ENCODE data around the gene PVRIG. TPM values are rescaled to one million over a fixed set of nuclear protein-coding genes. Genes with fewer than 3 reads are reported as not detected.
"Not testable (repeated sequence)": the region's sequence is repeated elsewhere in the genome, so short reads cannot be mapped to it uniquely, and the experiment has no call there.

Gene PVRIG
- total RNA-seq (10 to 100 TPM; 30.1 to 30.5 TPM), total RNA-seq (0 to 0.38 reads per million in 2 donors)

GRCh38 chr7:100219801-100220585, at the start of gene PVRIG:
TSS of gene PVRIG (plus strand) at chr7:100219949. CDS start at chr7:100219971, 22 bp downstream.
- Mint-ChIP-seq H3K27ac (peak within 1 kb of the TSS; percentile 96), H3K4me3 (peak within 1 kb of the TSS; percentile 96), H3K4me1 (peaks cover 40% of the 10 kb centered on the region)
- H3K36me3 Mint-ChIP-seq (ENCODE audit: low read depth); DNase-seq; H3K9me3 ChIP-seq (ENCODE audit: control insufficient read depth, low read length, poor library complexity, severe bottlenecking); H3K27me3 Mint-ChIP-seq: not testable (repeated sequence)
- peak; percentile 31 for ATAC-seq

- DNase-seq: no peak
- Mint-ChIP-seq H3K27ac (peak overlapping the region; percentile 61), H3K4me3 (peak overlapping the region; percentile 91), H3K27me3 (peaks cover 10% of the 10 kb centered on the region), H3K4me1 (peaks cover 52% of the 10 kb centered on the region), H3K36me3 (ENCODE audit: low read depth) (peaks cover 5% of the 10 kb centered on the region)
- ATAC-seq: no peak
- no peaks in the 10 kb centered on the region for H3K9me3 ChIP-seq (ENCODE audit: control insufficient read depth, low read length, poor library complexity, severe bottlenecking)
These were observed 49.5 kb upstream of the PVRIG start for GRCh38 chr7:100170101-100170897.

- peak overlapping the region; percentile 61 for H3K27ac Mint-ChIP-seq
- DNase-seq: peak in 2 of 3 donors; percentile 47 to 48
- no peaks in the 10 kb centered on the region for H3K9me3 ChIP-seq (ENCODE audit: control insufficient read depth, low read length, poor library complexity, severe bottlenecking)
- H3K27me3 Mint-ChIP-seq: peaks cover 10% of the 10 kb centered on the region
- peaks cover 5% of the 10 kb centered on the region for H3K36me3 Mint-ChIP-seq (ENCODE audit: low read depth)
- peak overlapping the region; percentile 91 for H3K4me3 Mint-ChIP-seq
- peak; percentile 35 for ATAC-seq
- H3K4me1 Mint-ChIP-seq: peaks cover 53% of the 10 kb centered on the region
These were observed 48.6 kb upstream of the PVRIG start for GRCh38 chr7:100171087-100171681.

GRCh38 chr7:100171840-100172239, 47.9 kb upstream of the PVRIG start:
- no peaks in the 10 kb centered on the region for H3K9me3 ChIP-seq (ENCODE audit: control insufficient read depth, low read length, poor library complexity, severe bottlenecking)
- no peak overlapping the region for H3K27ac Mint-ChIP-seq
- H3K36me3 Mint-ChIP-seq (ENCODE audit: low read depth): peaks cover 5% of the 10 kb centered on the region
- DNase-seq: no peak
- H3K4me3 Mint-ChIP-seq: peak overlapping the region; percentile 90
- peaks cover 5% of the 10 kb centered on the region for H3K27me3 Mint-ChIP-seq
- ATAC-seq: peak; percentile 29
- peaks cover 52% of the 10 kb centered on the region for H3K4me1 Mint-ChIP-seq

GRCh38 chr7:100173806-100174495, 45.8 kb upstream of the PVRIG start:
- Mint-ChIP-seq H3K36me3 (ENCODE audit: low read depth) (peaks cover 5% of the 10 kb centered on the region), H3K4me3 (no peak overlapping the region), H3K27me3 (peaks cover 5% of the 10 kb centered on the region), H3K4me1 (peaks cover 35% of the 10 kb centered on the region), H3K27ac (no peak overlapping the region)
- DNase-seq: no peak
- H3K9me3 ChIP-seq (ENCODE audit: control insufficient read depth, low read length, poor library complexity, severe bottlenecking): no peaks in the 10 kb centered on the region
- no peak for ATAC-seq

- Mint-ChIP-seq H3K27ac (no peak overlapping the region), H3K4me1 (peaks cover 34% of the 10 kb centered on the region), H3K36me3 (ENCODE audit: low read depth) (peaks cover 5% of the 10 kb centered on the region), H3K27me3 (peaks cover 5% of the 10 kb centered on the region), H3K4me3 (no peak overlapping the region)
- no peaks in the 10 kb centered on the region for H3K9me3 ChIP-seq (ENCODE audit: control insufficient read depth, low read length, poor library complexity, severe bottlenecking)
- ATAC-seq (no peak), DNase-seq (no peak)
These were observed 45.2 kb upstream of the PVRIG start for GRCh38 chr7:100174582-100174981.

- H3K4me1 Mint-ChIP-seq: peaks cover 31% of the 10 kb centered on the region
- H3K9me3 ChIP-seq (ENCODE audit: control insufficient read depth, low read length, poor library complexity, severe bottlenecking): no peaks in the 10 kb centered on the region
- no peak overlapping the region for H3K4me3 Mint-ChIP-seq
- DNase-seq (no peak), ATAC-seq (no peak)
- peaks cover 4% of the 10 kb centered on the region for H3K36me3 Mint-ChIP-seq (ENCODE audit: low read depth)
- H3K27me3 Mint-ChIP-seq: peaks cover 5% of the 10 kb centered on the region
- H3K27ac Mint-ChIP-seq: no peak overlapping the region
These were observed 44.3 kb upstream of the PVRIG start for GRCh38 chr7:100175296-100175935.

- no peak for ATAC-seq
- Mint-ChIP-seq H3K36me3 (ENCODE audit: low read depth) (no peaks in the 10 kb centered on the region), H3K4me1 (peaks cover 32% of the 10 kb centered on the region), H3K27me3 (no peaks in the 10 kb centered on the region), H3K27ac (peak overlapping the region; percentile 4), H3K4me3 (peak overlapping the region; percentile 79)
- DNase-seq: no peak
- H3K9me3 ChIP-seq (ENCODE audit: control insufficient read depth, low read length, poor library complexity, severe bottlenecking): no peaks in the 10 kb centered on the region
These were observed 43.4 kb upstream of the PVRIG start for GRCh38 chr7:100176096-100177044.

- H3K36me3 Mint-ChIP-seq (ENCODE audit: low read depth): no peaks in the 10 kb centered on the region
- peaks cover 4% of the 10 kb centered on the region for H3K27me3 Mint-ChIP-seq
- DNase-seq (peak; percentile 93 to 97 (median 96)), ATAC-seq (peak; percentile 92)
- H3K9me3 ChIP-seq (ENCODE audit: control insufficient read depth, low read length, poor library complexity, severe bottlenecking): no peaks in the 10 kb centered on the region
- peaks cover 33% of the 10 kb centered on the region for H3K4me1 Mint-ChIP-seq
- peak within 1 kb of the TSS; percentile 79 for H3K4me3 Mint-ChIP-seq
- peak within 1 kb of the TSS; percentile 4 for H3K27ac Mint-ChIP-seq
These were observed 42.4 kb upstream of the PVRIG start, which contains the start of the genes GPC2 and STAG3 for GRCh38 chr7:100177045-100178001. TSS of gene GPC2 (minus strand) at chr7:100177381. CDS start at chr7:100177199, 182 bp downstream. TSS of gene STAG3 (plus strand) at chr7:100177918. CDS start at chr7:100180557, 2,639 bp downstream.

GRCh38 chr7:100180084-100180483, 39.7 kb upstream of the PVRIG start:
- Mint-ChIP-seq H3K4me1 (peaks cover 28% of the 10 kb centered on the region), H3K27ac (peak overlapping the region; percentile 1)
- ATAC-seq; H3K36me3 Mint-ChIP-seq (ENCODE audit: low read depth); H3K9me3 ChIP-seq (ENCODE audit: control insufficient read depth, low read length, poor library complexity, severe bottlenecking); H3K27me3 Mint-ChIP-seq; H3K4me3 Mint-ChIP-seq; DNase-seq: not testable (repeated sequence)

- not testable (repeated sequence) for H3K9me3 ChIP-seq (ENCODE audit: control insufficient read depth, low read length, poor library complexity, severe bottlenecking); H3K27me3 Mint-ChIP-seq; ATAC-seq; H3K27ac Mint-ChIP-seq; DNase-seq; H3K4me3 Mint-ChIP-seq; H3K36me3 Mint-ChIP-seq (ENCODE audit: low read depth)
- H3K4me1 Mint-ChIP-seq: peaks cover 12% of the 10 kb centered on the region
These were observed 37.1 kb upstream of the PVRIG start for GRCh38 chr7:100182616-100183015.

Measured in T-helper 17 cell (primary cell).